ENCODE data around the gene SLC16A4. TPM values are rescaled to one million over a fixed set of nuclear protein-coding genes. Genes with fewer than 3 reads are reported as not detected.

SLC16A4 gene
- total and polyA plus RNA-seq, 2 experiments from 2014 or later, result 0.94 to 1.6 TPM

GRCh38 chr1:110393691-110394492 lies 3.1 kb upstream of the SLC16A4 start (continued):
- TF ChIP-seq, protein P1, sequence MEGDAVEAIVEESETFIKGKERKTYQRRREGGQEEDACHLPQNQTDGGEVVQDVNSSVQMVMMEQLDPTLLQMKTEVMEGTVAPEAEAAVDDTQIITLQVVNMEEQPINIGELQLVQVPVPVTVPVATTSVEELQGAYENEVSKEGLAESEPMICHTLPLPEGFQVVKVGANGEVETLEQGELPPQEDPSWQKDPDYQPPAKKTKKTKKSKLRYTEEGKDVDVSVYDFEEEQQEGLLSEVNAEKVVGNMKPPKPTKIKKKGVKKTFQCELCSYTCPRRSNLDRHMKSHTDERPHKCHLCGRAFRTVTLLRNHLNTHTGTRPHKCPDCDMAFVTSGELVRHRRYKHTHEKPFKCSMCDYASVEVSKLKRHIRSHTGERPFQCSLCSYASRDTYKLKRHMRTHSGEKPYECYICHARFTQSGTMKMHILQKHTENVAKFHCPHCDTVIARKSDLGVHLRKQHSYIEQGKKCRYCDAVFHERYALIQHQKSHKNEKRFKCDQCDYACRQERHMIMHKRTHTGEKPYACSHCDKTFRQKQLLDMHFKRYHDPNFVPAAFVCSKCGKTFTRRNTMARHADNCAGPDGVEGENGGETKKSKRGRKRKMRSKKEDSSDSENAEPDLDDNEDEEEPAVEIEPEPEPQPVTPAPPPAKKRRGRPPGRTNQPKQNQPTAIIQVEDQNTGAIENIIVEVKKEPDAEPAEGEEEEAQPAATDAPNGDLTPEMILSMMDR (conservative IDR thresholded peaks at IDR 0.05; ENCODE audit: low read depth in 2 of 2), result no peak
- TF ChIP-seq STAT1 (IDR thresholded peaks at IDR 0.05; ENCODE audit: unreplicated experiment), result no peak

DNA sequence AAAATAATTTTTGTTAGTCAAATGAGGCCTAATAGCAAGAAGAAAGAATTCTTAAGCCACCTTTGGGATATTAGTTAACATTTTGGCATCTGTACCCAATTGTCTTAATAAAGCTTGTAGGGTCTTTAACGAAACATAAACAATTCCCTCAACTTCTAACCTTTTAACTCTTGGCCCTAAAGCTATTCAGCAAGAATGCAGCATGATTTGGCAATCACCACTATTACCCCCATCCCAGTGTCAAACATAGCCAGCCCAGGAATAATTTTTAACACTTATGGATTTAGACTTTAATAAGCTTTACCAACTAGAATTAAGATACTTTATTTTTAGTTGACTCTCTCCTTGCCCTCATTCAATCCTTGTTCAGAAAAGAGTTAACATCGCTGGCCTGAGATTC lies 2.5 kb upstream of the SLC16A4 start:
- DNase-seq (ENCODE audit: low spot score) (no peak), ATAC-seq (no peak)
- H3K27me3 ChIP-seq (ENCODE audit: insufficient read depth), result no peaks in the 10 kb centered on the region
- H3K4me2 ChIP-seq, result no peak overlapping the region
- Mint-ChIP-seq H3K4me1 (peaks cover 24% of the 10 kb centered on the region), H3K36me3 (ENCODE audit: low read depth) (peaks cover 25% of the 10 kb centered on the region), H3K27ac (no peak overlapping the region), H3K27me3 (ENCODE audit: insufficient read depth, low read depth, poor library complexity) (no peaks in the 10 kb centered on the region), H3K9me3 (peaks cover 7% of the 10 kb centered on the region; the same call in 2 of the 3 replicates), H3K4me3 (no peak overlapping the region)
- TF ChIP-seq ZNF114 (CRISPR knock-in tag; IDR thresholded peaks at IDR 0.05), result no peak
- TF ChIP-seq ETS1 (IDR thresholded peaks at IDR 0.05), result no peak
- TF ChIP-seq REST (IDR thresholded peaks at IDR 0.05; ENCODE audit: unreplicated experiment), result no peak
- TF ChIP-seq EZH2 (IDR thresholded peaks at IDR 0.05; ENCODE audit: low read depth, unreplicated experiment), result no peak
- TF ChIP-seq EZH2phosphoT487 (IDR thresholded peaks at IDR 0.05; ENCODE audit: unreplicated experiment), result no peak
- H4K20me1 ChIP-seq (replicated peaks; ENCODE audit: insufficient read depth), result no peaks in the 10 kb centered on the region
- H2AFZ ChIP-seq, result no peak overlapping the region
- no peak overlapping the region for H3K4me3 ChIP-seq
- no peaks in the 10 kb centered on the region for H3K36me3 ChIP-seq (ENCODE audit: insufficient read depth)
- peaks cover 20% of the 10 kb centered on the region for H3K4me1 ChIP-seq (ENCODE audit: insufficient read depth)
- no peaks in the 10 kb centered on the region for H3K9me2 ChIP-seq (ENCODE audit: insufficient read depth)
- no peaks in the 10 kb centered on the region for H3F3A ChIP-seq (replicated peaks; ENCODE audit: low read depth)
- no peak overlapping the region for H3K27ac ChIP-seq (ENCODE audit: low read depth)
- H3K79me2 ChIP-seq (replicated peaks; ENCODE audit: insufficient read depth), result no peaks in the 10 kb centered on the region

Data from GM23338 (cell line).